Gastroesophageal sphincter (tissue), 3 donors: ENCODE measurements around the gene KRT28.
"Not testable (repeated sequence)": the region's sequence is repeated elsewhere in the genome, so short reads cannot be mapped to it uniquely, and the experiment has no call there.

ENCODE experiments used
- EP300 ChIP-seq: sonication (generic); formaldehyde crosslinking; IDR thresholded peaks from one replicate; pipeline ENCODE4 v1.6.1; 2017; ENCODE audit warnings: antibody characterized with exemption, mild to moderate bottlenecking
- POLR2A ChIP-seq, 2 donors: fragments of 450-650 bp; IDR thresholded peaks; one replicate each; pipeline ENCODE4 v1.6.1; 2017; ENCODE audit warnings: antibody characterized with exemption in 2 of 2, mild to moderate bottlenecking in 2 of 2, moderate library complexity in 1 of 2
- POLR2AphosphoS5 ChIP-seq: sonication (generic); formaldehyde crosslinking; IDR thresholded peaks from one replicate; pipeline ENCODE4 v1.6.1; 2017; ENCODE audit warnings: antibody characterized with exemption
- TF ChIP-seq, protein P1 (sequence below), 4 experiments: fragments of 200-600 bp in 2 of 4; fragments of 450-650 bp in 2 of 4; sonication (generic) in 1 of 4; IDR thresholded peaks; one replicate each; pipeline ENCODE4 v1.5.1; 2017 to 2019; ENCODE audit warnings: antibody characterized with exemption in 4 of 4, mild to moderate bottlenecking in 2 of 4, moderate library complexity in 2 of 4

DNA sequence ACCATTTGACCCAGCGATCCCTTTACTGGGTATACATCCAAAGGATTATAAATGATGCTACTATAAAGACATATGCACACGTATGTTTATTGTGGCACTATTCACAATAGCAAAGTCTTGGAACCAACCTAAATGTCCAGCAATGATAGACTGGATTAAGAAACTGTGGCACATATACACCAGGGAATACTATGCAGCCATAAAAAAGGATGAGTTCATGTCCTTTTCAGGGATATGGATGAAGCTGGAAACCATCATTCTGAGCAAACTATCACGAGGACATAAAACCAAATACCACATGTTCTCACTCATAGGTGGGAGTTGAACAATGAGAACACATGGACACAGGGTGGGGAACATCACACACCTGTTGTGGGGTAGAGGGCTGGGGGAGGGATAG, 14.9 kb upstream of the KRT28 start:
- TF ChIP-seq, protein P1, sequence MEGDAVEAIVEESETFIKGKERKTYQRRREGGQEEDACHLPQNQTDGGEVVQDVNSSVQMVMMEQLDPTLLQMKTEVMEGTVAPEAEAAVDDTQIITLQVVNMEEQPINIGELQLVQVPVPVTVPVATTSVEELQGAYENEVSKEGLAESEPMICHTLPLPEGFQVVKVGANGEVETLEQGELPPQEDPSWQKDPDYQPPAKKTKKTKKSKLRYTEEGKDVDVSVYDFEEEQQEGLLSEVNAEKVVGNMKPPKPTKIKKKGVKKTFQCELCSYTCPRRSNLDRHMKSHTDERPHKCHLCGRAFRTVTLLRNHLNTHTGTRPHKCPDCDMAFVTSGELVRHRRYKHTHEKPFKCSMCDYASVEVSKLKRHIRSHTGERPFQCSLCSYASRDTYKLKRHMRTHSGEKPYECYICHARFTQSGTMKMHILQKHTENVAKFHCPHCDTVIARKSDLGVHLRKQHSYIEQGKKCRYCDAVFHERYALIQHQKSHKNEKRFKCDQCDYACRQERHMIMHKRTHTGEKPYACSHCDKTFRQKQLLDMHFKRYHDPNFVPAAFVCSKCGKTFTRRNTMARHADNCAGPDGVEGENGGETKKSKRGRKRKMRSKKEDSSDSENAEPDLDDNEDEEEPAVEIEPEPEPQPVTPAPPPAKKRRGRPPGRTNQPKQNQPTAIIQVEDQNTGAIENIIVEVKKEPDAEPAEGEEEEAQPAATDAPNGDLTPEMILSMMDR (IDR thresholded peaks at IDR 0.05): not testable (repeated sequence)
- not testable (repeated sequence) for TF ChIP-seq EP300; POLR2AphosphoS5; POLR2A (IDR thresholded peaks at IDR 0.05)
